ENCODE results near the gene NANS. TPM values are rescaled to one million over a fixed set of nuclear protein-coding genes. Genes with fewer than 3 reads are reported as not detected.
A peak's percentile ranks its signal among the peaks of the same experiment; 100 is the strongest.
"Not testable (repeated sequence)": the region's sequence is repeated elsewhere in the genome, so short reads cannot be mapped to it uniquely, and the experiment has no call there.

Gene NANS
- total RNA-seq, 1 experiment from 2014 or later, result 77.9 TPM

DNA sequence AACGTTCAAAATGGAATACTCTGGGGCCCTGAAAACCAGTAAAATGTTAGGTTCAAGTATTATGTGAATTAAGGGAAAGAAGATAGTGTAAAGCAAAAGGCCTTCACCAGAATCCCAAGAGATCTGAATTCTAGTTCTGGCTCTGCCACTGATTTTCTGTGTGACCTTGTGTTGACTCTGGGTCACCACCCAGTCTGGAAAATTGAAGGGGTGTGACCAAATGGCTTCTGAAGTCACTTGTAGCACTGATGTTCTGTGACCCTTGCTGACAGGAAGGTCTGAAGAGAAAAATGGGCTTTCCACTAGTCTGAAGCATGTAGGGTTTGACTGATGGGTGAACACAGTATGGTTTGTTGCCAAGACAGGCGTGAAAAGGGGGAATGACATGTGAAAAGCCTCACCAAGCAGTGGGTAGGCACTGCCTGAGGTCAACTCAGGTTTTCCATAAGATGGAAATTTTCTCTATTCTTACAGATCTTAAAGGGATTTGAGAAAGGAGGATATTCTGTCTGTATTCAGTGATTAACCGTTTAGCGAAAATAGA lies 40.3 kb upstream of the NANS start:
- peaks cover 74% of the 10 kb centered on the region for H3K36me3 ChIP-seq (ENCODE audit: insufficient read depth, low read length)
- no peaks in the 10 kb centered on the region for H3K27me3 ChIP-seq (ENCODE audit: low read length)
- H2AFZ ChIP-seq (ENCODE audit: low read length), result no peak overlapping the region
- H3K9me3 ChIP-seq (ENCODE audit: low read length), result no peaks in the 10 kb centered on the region
- H4K20me1 ChIP-seq (ENCODE audit: insufficient read depth, low read depth, low read length), result no peaks in the 10 kb centered on the region
- peak overlapping the region; percentile 74 for H3K27ac ChIP-seq (ENCODE audit: low read length)
- H3K79me2 ChIP-seq (ENCODE audit: low read length), result peaks cover 26% of the 10 kb centered on the region
- H3K9ac ChIP-seq (ENCODE audit: low read length), result no peak overlapping the region
- H3K4me2 ChIP-seq (ENCODE audit: low read depth, low read length, poor library complexity, severe bottlenecking), result peak overlapping the region; percentile 6
- no peak for DNase-seq
- H3K4me3 ChIP-seq (ENCODE audit: low read length), result no peak overlapping the region
- no peaks in the 10 kb centered on the region for H3K9me2 ChIP-seq (replicated peaks; ENCODE audit: insufficient read depth, low read length)
- peaks cover 76% of the 10 kb centered on the region for H3K4me1 ChIP-seq (ENCODE audit: low read length)

DNA sequence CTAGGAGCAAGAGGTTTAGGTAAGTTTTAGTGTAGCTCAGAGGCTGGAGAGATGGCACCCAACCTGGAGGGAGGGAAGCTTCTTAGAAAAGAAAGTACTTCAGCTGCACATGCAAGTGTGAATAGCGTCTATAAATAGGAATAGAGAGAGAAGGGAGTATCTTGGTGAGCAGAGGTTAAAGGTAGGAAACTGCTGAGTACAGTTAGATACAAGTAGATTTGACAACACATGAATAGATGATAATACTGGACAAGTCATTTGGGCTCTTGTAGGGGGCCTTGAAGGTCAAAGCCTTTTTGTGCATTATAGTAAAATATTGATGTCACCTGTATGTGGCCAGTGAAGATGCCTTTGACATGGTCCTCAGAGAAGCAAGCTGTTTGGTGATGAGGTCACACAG lies 39.2 kb upstream of the NANS start:
- Histone ChIP-seq H3K9ac (ENCODE audit: low read length) (no peak overlapping the region), H3K27ac (ENCODE audit: low read length) (peak overlapping the region; percentile 74), H3K36me3 (ENCODE audit: insufficient read depth, low read length) (peaks cover 64% of the 10 kb centered on the region), H3K4me2 (ENCODE audit: low read depth, low read length, poor library complexity, severe bottlenecking) (peak overlapping the region; percentile 6), H3K4me1 (ENCODE audit: low read length) (peaks cover 71% of the 10 kb centered on the region), H3K79me2 (ENCODE audit: low read length) (peaks cover 15% of the 10 kb centered on the region), H3K4me3 (ENCODE audit: low read length) (no peak overlapping the region), H3K27me3 (ENCODE audit: low read length) (no peaks in the 10 kb centered on the region), H3K9me3 (ENCODE audit: low read length) (no peaks in the 10 kb centered on the region), H2AFZ (ENCODE audit: low read length) (no peak overlapping the region), H3K9me2 (replicated peaks; ENCODE audit: insufficient read depth, low read length) (no peaks in the 10 kb centered on the region), H4K20me1 (ENCODE audit: insufficient read depth, low read depth, low read length) (no peaks in the 10 kb centered on the region)
- DNase-seq, result no peak

DNA sequence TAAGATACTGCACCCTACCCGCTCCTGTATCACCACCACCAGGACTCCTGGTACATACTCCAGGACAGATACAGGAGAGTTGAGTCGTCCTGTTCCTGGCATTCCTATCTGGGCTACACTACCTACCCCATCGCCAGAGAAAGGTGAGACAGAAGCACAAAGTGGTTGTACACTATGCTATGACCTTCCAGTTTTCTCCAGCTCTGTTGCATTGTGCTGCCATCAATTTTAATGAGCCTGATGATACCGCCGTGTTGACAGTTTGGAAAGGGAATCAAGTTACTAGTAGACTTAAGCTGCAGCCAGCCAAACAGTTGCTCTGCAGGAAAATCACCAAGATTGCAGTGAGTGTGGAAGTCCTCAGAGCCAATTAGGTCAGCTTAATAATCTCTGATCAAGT lies 38.2 kb upstream of the NANS start:
- H3K27me3 ChIP-seq (ENCODE audit: low read length), result no peaks in the 10 kb centered on the region
- no peaks in the 10 kb centered on the region for H3K9me2 ChIP-seq (replicated peaks; ENCODE audit: insufficient read depth, low read length)
- H3K4me1 ChIP-seq (ENCODE audit: low read length), result peaks cover 80% of the 10 kb centered on the region
- peaks cover 13% of the 10 kb centered on the region; the same call in 1 of the 2 replicates for H3K79me2 ChIP-seq (ENCODE audit: low read length)
- H3K9ac ChIP-seq (ENCODE audit: low read length), result no peak overlapping the region
- H3K4me3 ChIP-seq (ENCODE audit: low read length), result no peak overlapping the region
- no peaks in the 10 kb centered on the region for H4K20me1 ChIP-seq (ENCODE audit: insufficient read depth, low read depth, low read length)
- no peaks in the 10 kb centered on the region for H3K9me3 ChIP-seq (ENCODE audit: low read length)
- peaks cover 58% of the 10 kb centered on the region for H3K36me3 ChIP-seq (ENCODE audit: insufficient read depth, low read length)
- no peak overlapping the region for H2AFZ ChIP-seq (ENCODE audit: low read length)
- no peak for DNase-seq
- H3K4me2 ChIP-seq (ENCODE audit: low read depth, low read length, poor library complexity, severe bottlenecking), result no peak overlapping the region
- H3K27ac ChIP-seq (ENCODE audit: low read length), result peak overlapping the region; percentile 81

DNA sequence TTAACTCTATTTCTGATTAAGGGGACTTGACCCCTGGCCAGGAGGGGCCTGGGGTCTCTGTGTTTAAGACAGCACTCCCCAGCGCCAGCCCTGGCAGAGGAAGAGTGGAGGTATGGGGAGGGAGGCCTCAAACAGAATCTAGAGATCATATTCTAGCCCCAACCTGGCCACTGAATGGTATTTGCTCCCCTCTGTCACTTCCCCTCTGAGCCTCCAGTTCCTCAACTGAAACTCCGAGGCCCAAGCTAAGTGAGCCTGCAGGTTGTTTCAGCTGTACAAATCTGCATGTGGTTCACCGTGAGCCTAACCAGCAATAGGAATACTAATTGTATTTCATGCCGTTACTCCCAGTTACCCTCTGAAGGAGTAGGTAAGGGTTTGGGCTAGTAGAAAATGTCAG lies 37.4 kb upstream of the NANS start:
- Histone ChIP-seq H3K36me3 (ENCODE audit: insufficient read depth, low read length) (peaks cover 51% of the 10 kb centered on the region), H2AFZ (ENCODE audit: low read length) (no peak overlapping the region)

DNA sequence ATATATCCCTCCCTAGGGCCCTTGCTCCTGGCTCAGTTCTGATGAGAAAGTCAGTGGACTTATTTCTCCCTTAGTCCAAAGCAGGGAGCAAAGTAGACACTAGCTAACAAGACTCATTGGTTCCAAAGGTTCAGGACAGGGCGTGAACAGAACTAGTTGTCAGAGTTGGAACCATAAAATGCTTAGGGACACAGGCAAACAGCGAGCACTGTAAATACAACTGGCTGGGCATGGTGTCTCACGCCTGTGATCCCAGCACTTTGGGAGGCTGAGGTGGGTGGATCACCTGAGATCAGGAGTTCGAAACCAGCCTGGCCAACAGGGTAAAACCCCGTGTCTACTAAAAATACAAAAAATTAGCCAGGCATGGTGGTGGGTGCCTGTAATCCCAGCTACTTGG lies 36.7 kb upstream of the NANS start:
- not testable (repeated sequence) for H3K27me3 ChIP-seq (ENCODE audit: low read length); H3K4me3 ChIP-seq (ENCODE audit: low read length); H3K79me2 ChIP-seq (ENCODE audit: low read length); H3K9me3 ChIP-seq (ENCODE audit: low read length); H3K4me2 ChIP-seq (ENCODE audit: low read depth, low read length, poor library complexity, severe bottlenecking); H4K20me1 ChIP-seq (ENCODE audit: insufficient read depth, low read depth, low read length); H3K9me2 ChIP-seq (replicated peaks; ENCODE audit: insufficient read depth, low read length); H3K9ac ChIP-seq (ENCODE audit: low read length); H2AFZ ChIP-seq (ENCODE audit: low read length); DNase-seq
- Histone ChIP-seq H3K4me1 (ENCODE audit: low read length) (peaks cover 86% of the 10 kb centered on the region), H3K36me3 (ENCODE audit: insufficient read depth, low read length) (peaks cover 45% of the 10 kb centered on the region), H3K27ac (ENCODE audit: low read length) (peak overlapping the region; percentile 81)

More for the DNA sequence above, 37.4 kb upstream of the NANS start:
- Histone ChIP-seq H3K4me1 (ENCODE audit: low read length) (peaks cover 85% of the 10 kb centered on the region), H3K4me2 (ENCODE audit: low read depth, low read length, poor library complexity, severe bottlenecking) (no peak overlapping the region), H3K79me2 (ENCODE audit: low read length) (peaks cover 13% of the 10 kb centered on the region; the same call in 1 of the 2 replicates), H3K4me3 (ENCODE audit: low read length) (no peak overlapping the region), H3K9me2 (replicated peaks; ENCODE audit: insufficient read depth, low read length) (no peaks in the 10 kb centered on the region), H3K9me3 (ENCODE audit: low read length) (no peaks in the 10 kb centered on the region), H4K20me1 (ENCODE audit: insufficient read depth, low read depth, low read length) (no peaks in the 10 kb centered on the region), H3K9ac (ENCODE audit: low read length) (peak overlapping the region; percentile 32; the same call in 1 of the 2 replicates), H3K27ac (ENCODE audit: low read length) (peak overlapping the region; percentile 81), H3K27me3 (ENCODE audit: low read length) (no peaks in the 10 kb centered on the region)
- DNase-seq, result no peak

DNA sequence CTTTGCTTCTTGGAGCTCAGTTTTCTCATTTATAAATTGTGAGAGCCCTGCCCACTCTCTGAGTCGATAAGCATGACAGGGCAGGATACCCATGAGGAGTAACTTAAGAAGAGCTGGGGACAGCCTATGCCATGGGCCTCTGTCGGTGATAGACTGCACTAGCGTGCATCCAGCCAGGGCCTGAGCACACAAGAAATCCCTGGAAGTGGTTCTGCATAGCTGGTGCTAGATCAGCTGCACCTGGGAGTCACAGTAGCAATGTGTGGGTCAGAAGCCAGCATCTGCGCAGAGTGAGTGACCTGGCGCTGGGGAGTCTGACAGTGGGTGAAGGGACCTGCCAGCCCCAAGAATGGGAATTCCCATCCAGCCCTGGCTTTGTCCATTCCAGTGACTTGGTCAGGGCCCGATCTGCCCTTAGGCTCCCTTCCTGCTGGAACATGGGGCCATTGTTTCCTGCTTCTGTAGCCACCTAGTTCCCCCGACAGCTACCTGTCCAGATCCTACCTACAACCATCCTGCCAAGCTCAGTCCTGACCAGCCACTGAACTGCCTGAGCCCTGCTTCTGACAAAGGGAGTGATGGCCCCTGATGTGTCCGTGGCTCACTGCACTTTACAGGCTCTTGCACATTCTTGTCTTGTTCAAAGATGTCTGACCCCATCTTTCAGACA lies 35.9 kb upstream of the NANS start:
- H2AFZ ChIP-seq (ENCODE audit: low read length), result no peak overlapping the region
- H3K27me3 ChIP-seq (ENCODE audit: low read length), result no peaks in the 10 kb centered on the region
- no peaks in the 10 kb centered on the region for H4K20me1 ChIP-seq (ENCODE audit: insufficient read depth, low read depth, low read length)
- no peaks in the 10 kb centered on the region for H3K9me2 ChIP-seq (replicated peaks; ENCODE audit: insufficient read depth, low read length)
- H3K79me2 ChIP-seq (ENCODE audit: low read length), result 0 out of 2 replicates have a peak, but pooled peaks cover 7% of the 10 kb centered on the region
- DNase-seq, result no peak
- no peak overlapping the region for H3K4me2 ChIP-seq (ENCODE audit: low read depth, low read length, poor library complexity, severe bottlenecking)
- no peaks in the 10 kb centered on the region for H3K9me3 ChIP-seq (ENCODE audit: low read length)
- H3K27ac ChIP-seq (ENCODE audit: low read length), result peak overlapping the region; percentile 81
- no peak overlapping the region for H3K4me3 ChIP-seq (ENCODE audit: low read length)
- H3K9ac ChIP-seq (ENCODE audit: low read length), result no peak overlapping the region
- peaks cover 81% of the 10 kb centered on the region for H3K4me1 ChIP-seq (ENCODE audit: low read length)
- H3K36me3 ChIP-seq (ENCODE audit: insufficient read depth, low read length), result peaks cover 38% of the 10 kb centered on the region

DNA sequence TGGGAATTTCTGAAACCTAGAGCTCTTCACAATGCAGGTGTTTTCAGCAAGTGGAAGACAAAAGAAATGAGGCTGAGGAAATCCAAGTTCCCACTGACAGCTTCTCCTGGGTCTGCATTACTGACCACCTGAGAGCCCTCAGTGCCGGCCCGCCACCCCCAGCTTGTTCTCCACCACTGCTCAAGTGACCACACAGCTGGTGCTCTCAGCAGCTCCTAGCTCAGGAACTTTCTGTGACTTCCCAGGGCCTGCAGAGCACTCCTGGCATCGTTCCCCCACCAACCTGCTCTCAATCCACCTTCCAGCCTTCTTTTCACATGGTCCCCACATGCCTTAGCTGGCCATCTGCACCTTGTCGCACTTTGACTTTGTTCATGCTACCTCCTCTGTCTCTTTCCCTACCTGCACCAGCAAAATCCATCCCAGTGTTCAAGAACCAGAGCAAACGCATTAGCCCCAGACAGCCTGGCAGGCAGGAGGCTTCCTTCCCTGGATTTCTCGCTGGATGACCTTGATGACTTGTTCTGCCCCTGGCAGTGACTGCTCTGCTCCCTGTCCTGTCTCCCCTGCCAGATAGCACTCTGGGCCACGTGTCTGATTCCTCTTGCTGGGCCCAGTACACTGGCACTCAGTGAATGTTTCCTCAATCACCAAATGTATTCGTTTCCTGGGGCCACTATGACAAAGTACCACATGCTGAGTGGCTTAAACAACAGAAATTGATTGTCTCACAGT lies 35.1 kb upstream of the NANS start:
- Histone ChIP-seq H3K4me3 (ENCODE audit: low read length) (no peak overlapping the region), H3K27me3 (ENCODE audit: low read length) (no peaks in the 10 kb centered on the region), H3K4me1 (ENCODE audit: low read length) (peaks cover 72% of the 10 kb centered on the region), H3K4me2 (ENCODE audit: low read depth, low read length, poor library complexity, severe bottlenecking) (no peak overlapping the region), H3K27ac (ENCODE audit: low read length) (peak overlapping the region; percentile 81), H2AFZ (ENCODE audit: low read length) (no peak overlapping the region), H3K9me3 (ENCODE audit: low read length) (no peaks in the 10 kb centered on the region), H3K9ac (ENCODE audit: low read length) (no peak overlapping the region), H3K36me3 (ENCODE audit: insufficient read depth, low read length) (peaks cover 33% of the 10 kb centered on the region), H4K20me1 (ENCODE audit: insufficient read depth, low read depth, low read length) (no peaks in the 10 kb centered on the region), H3K9me2 (replicated peaks; ENCODE audit: insufficient read depth, low read length) (no peaks in the 10 kb centered on the region), H3K79me2 (ENCODE audit: low read length) (0 out of 2 replicates have a peak, but pooled peaks cover 4% of the 10 kb centered on the region)
- no peak for DNase-seq

DNA sequence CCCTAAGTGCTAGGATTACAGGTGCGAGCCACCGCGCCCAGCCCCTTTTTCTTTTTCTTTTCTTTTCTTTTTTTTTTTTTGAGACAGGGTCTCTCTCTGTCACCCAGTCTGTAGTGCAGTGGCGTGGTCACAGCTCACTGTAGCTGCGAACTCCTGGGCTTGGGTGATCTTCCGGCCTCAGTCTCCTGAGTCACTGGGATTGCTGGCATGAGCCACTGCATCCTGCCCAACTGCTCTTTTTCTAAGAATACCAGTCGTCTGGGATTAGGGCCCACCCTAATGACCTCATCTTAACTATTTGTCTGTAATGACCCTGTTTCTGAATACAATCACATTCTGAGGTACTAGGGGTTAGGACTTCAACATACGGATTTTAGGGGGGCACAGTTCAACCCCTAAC lies 34.1 kb upstream of the NANS start:
- Histone ChIP-seq H2AFZ (ENCODE audit: low read length) (no peak overlapping the region), H3K27ac (ENCODE audit: low read length) (peak overlapping the region; percentile 82), H3K27me3 (ENCODE audit: low read length) (no peaks in the 10 kb centered on the region), H4K20me1 (ENCODE audit: insufficient read depth, low read depth, low read length) (no peaks in the 10 kb centered on the region), H3K9me2 (replicated peaks; ENCODE audit: insufficient read depth, low read length) (no peaks in the 10 kb centered on the region), H3K79me2 (ENCODE audit: low read length) (no peaks in the 10 kb centered on the region), H3K4me3 (ENCODE audit: low read length) (no peak overlapping the region), H3K4me1 (ENCODE audit: low read length) (peaks cover 63% of the 10 kb centered on the region), H3K9me3 (ENCODE audit: low read length) (no peaks in the 10 kb centered on the region), H3K4me2 (ENCODE audit: low read depth, low read length, poor library complexity, severe bottlenecking) (no peak overlapping the region), H3K9ac (ENCODE audit: low read length) (no peak overlapping the region), H3K36me3 (ENCODE audit: insufficient read depth, low read length) (peaks cover 23% of the 10 kb centered on the region)
- DNase-seq, result no peak

All from Karpas-422 (cell line).